Renal pelvis (tissue), 4 donors: Measurements from ENCODE around the gene HRAS. TPM values are rescaled to one million over a fixed set of nuclear protein-coding genes. Genes with fewer than 3 reads are reported as not detected.

Source experiments
- DNase-seq: peaks from one replicate; pipeline ENCODE4 v3.0.0-alpha.2; 2013
- polyA plus RNA-seq, 3 donors: library from polyadenylated mRNA; unstranded; fragments of 120-200 nt; gene quantifications; one replicate each; pipeline ENCODE4 v1.2.1, GENCODE V29; 2013; ENCODE audit not compliant: insufficient read length in 3 of 3

Gene HRAS
- polyA plus RNA-seq, 3 donors: 48.3 to 62.5 (median 56.2) TPM

- no peak for DNase-seq
Observed at GRCh38 chr11:571802-572185, 36.4 kb upstream of the HRAS start.

- no peak for DNase-seq
Observed at GRCh38 chr11:569158-569885, 33.9 kb upstream of the HRAS start.

GRCh38 chr11:568306-569157 is 33.2 kb upstream of the HRAS start:
- peak; percentile 94 for DNase-seq

- DNase-seq: no peak
Observed at GRCh38 chr11:567629-568292, 32.4 kb upstream of the HRAS start.

GRCh38 chr11:567011-567628 is 31.7 kb upstream of the HRAS start:
- no peak for DNase-seq

GRCh38 chr11:565921-566509 is 30.6 kb upstream of the HRAS start:
- DNase-seq: no peak

- DNase-seq: no peak
Observed at GRCh38 chr11:563812-564578, 28.6 kb upstream of the HRAS start.

GRCh38 chr11:563066-563811 is 27.9 kb upstream of the HRAS start:
- DNase-seq: no peak

GRCh38 chr11:562046-562645 is 26.8 kb upstream of the HRAS start:
- DNase-seq: no peak

GRCh38 chr11:561148-562003 is 26.0 kb upstream of the HRAS start:
- peak; percentile 88 for DNase-seq

- peak; percentile 88 for DNase-seq
Observed at GRCh38 chr11:560305-561147, 25.1 kb upstream of the HRAS start, which contains the start of the genes LMNTD2 and RASSF7. Gene LMNTD2 (minus strand): TSS chr11:560738. CDS start chr11:560716, 22 bp downstream. Gene RASSF7 (plus strand): TSS chr11:560970. CDS start chr11:561769, 799 bp downstream.

- no peak for DNase-seq
Observed at GRCh38 chr11:559712-560304, 24.4 kb upstream of the HRAS start.

- DNase-seq: no peak
Observed at GRCh38 chr11:559020-559620, 23.7 kb upstream of the HRAS start.

GRCh38 chr11:558503-558902 is 23.1 kb upstream of the HRAS start:
- DNase-seq: no peak

GRCh38 chr11:557328-558132 is 22.2 kb upstream of the HRAS start:
- DNase-seq: no peak
